KMS-11 (cell line): ENCODE measurements around the gene KIF26B.

Experiments
- H2AFZ ChIP-seq: fragments of 200-600 bp; sonication (generic); 2 replicates; pipeline ENCODE4 v1.6.1; 2016; ENCODE audit warnings: antibody characterized with exemption, mixed run types, low read depth
- H3K27ac ChIP-seq: fragments of 200-600 bp; sonication (generic); 2 replicates; pipeline ENCODE4 v1.6.1; 2016; ENCODE audit warnings: mild to moderate bottlenecking, mixed run types
- H3K27me3 ChIP-seq: fragments of 200-600 bp; sonication (generic); 2 replicates; pipeline ENCODE4 v1.6.1; 2017; ENCODE audit warnings: mild to moderate bottlenecking, low read depth, mixed run types, moderate library complexity; ENCODE audit not compliant: insufficient read depth
- H3K36me3 ChIP-seq: fragments of 200-600 bp; sonication (generic); 2 replicates; pipeline ENCODE4 v1.6.1; 2017; ENCODE audit warnings: mild to moderate bottlenecking, mixed run types; ENCODE audit not compliant: insufficient read depth
- H3K4me1 ChIP-seq: fragments of 200-600 bp; sonication (generic); 2 replicates; pipeline ENCODE4 v1.6.1; 2016; ENCODE audit warnings: mild to moderate bottlenecking, low read depth, mixed run types; ENCODE audit not compliant: poor library complexity, severe bottlenecking
- H3K4me2 ChIP-seq: fragments of 200-600 bp; sonication (generic); 2 replicates; pipeline ENCODE4 v1.7.0; 2016; ENCODE audit warnings: mild to moderate bottlenecking, mixed run types
- H3K4me3 ChIP-seq: fragments of 200-600 bp; sonication (generic); IDR thresholded peaks from 2 replicates; pipeline ENCODE4 v1.6.1; 2017; ENCODE audit warnings: low read depth, low read length, mixed read lengths; ENCODE audit not compliant: insufficient read depth
- H3K79me2 ChIP-seq: fragments of 200-600 bp; sonication (generic); 2 replicates; pipeline ENCODE4 v1.6.1; 2016; ENCODE audit warnings: low read depth, mixed run types; ENCODE audit not compliant: insufficient read depth
- H3K9ac ChIP-seq: fragments of 200-600 bp; sonication (generic); 2 replicates; pipeline ENCODE4 v1.6.1; 2016; ENCODE audit warnings: mild to moderate bottlenecking, mixed run types
- H4K20me1 ChIP-seq: fragments of 200-600 bp; sonication (generic); 2 replicates; pipeline ENCODE4 v1.6.1; 2016; ENCODE audit warnings: mild to moderate bottlenecking, mixed run types; ENCODE audit not compliant: insufficient read depth
- TF ChIP-seq, protein P1 (sequence below): fragments of 200-600 bp; sonication (generic); conservative IDR thresholded peaks from 2 replicates; pipeline ENCODE4 v1.6.1; 2017; ENCODE audit warnings: low read depth, mild to moderate bottlenecking, antibody characterized with exemption, low read length, moderate library complexity, mixed read lengths

KIF26B gene

GRCh38 chr1:245241526-245242130, 86.8 kb downstream of the KIF26B start:
- Histone ChIP-seq H2AFZ (no peak overlapping the region), H3K27me3 (no peaks in the 10 kb centered on the region), H3K36me3 (no peaks in the 10 kb centered on the region), H3K4me1 (no peaks in the 10 kb centered on the region), H4K20me1 (no peaks in the 10 kb centered on the region), H3K4me2 (no peak overlapping the region), H3K27ac (no peak overlapping the region), H3K9ac (no peak overlapping the region), H3K79me2 (no peaks in the 10 kb centered on the region), H3K4me3 (no peak overlapping the region)
- TF ChIP-seq, protein P1, sequence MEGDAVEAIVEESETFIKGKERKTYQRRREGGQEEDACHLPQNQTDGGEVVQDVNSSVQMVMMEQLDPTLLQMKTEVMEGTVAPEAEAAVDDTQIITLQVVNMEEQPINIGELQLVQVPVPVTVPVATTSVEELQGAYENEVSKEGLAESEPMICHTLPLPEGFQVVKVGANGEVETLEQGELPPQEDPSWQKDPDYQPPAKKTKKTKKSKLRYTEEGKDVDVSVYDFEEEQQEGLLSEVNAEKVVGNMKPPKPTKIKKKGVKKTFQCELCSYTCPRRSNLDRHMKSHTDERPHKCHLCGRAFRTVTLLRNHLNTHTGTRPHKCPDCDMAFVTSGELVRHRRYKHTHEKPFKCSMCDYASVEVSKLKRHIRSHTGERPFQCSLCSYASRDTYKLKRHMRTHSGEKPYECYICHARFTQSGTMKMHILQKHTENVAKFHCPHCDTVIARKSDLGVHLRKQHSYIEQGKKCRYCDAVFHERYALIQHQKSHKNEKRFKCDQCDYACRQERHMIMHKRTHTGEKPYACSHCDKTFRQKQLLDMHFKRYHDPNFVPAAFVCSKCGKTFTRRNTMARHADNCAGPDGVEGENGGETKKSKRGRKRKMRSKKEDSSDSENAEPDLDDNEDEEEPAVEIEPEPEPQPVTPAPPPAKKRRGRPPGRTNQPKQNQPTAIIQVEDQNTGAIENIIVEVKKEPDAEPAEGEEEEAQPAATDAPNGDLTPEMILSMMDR: no peak

- H3K4me3 ChIP-seq: no peak overlapping the region
- H3K4me2 ChIP-seq: no peak overlapping the region
- H3K9ac ChIP-seq: no peak overlapping the region
- H4K20me1 ChIP-seq: no peaks in the 10 kb centered on the region
- H3K79me2 ChIP-seq: no peaks in the 10 kb centered on the region
- no peak overlapping the region for H3K27ac ChIP-seq
- TF ChIP-seq, protein P1: no peak
- H2AFZ ChIP-seq: no peak overlapping the region
- H3K4me1 ChIP-seq: no peaks in the 10 kb centered on the region
- no peaks in the 10 kb centered on the region for H3K27me3 ChIP-seq
- no peaks in the 10 kb centered on the region for H3K36me3 ChIP-seq
Measured at GRCh38 chr1:245242989-245243388, 88.2 kb downstream of the KIF26B start.

DNA sequence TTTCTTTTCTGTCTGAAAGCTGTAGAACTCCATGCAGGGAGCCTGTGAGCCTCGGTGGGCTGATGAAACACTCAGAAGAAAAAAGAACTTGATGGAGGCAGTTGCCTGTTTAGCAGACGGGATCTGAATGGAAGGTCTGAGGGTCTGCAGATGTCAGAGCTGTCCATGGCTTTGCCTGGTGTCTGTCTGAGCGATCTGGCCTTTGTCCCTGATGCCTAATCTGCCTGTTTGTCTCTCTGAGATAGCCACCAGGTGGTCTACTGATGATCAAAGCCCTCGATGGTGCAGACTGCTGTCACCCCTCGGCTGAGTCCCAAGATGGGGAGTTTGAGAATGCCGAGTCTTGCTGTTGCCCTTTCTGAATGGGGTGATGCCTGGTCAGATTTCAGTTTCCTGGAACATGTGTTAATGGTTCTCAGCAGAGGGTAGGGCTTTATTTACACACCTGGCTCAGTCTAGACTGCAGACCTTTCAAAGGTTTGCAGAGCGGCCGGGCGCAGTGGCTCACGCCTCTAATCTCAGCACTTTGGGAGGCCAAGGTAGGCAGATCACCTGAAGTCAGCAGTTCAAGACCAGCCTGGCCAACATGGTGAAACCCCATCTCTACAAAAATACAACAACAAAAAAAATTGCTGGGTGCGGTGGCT, 90.4 kb downstream of the KIF26B start:
- Histone ChIP-seq H3K9ac (no peak overlapping the region), H3K27ac (no peak overlapping the region), H3K4me1 (no peaks in the 10 kb centered on the region), H3K4me3 (no peak overlapping the region), H3K27me3 (no peaks in the 10 kb centered on the region), H2AFZ (no peak overlapping the region), H3K79me2 (no peaks in the 10 kb centered on the region), H4K20me1 (no peaks in the 10 kb centered on the region), H3K36me3 (no peaks in the 10 kb centered on the region), H3K4me2 (no peak overlapping the region)
- TF ChIP-seq, protein P1: no peak

DNA sequence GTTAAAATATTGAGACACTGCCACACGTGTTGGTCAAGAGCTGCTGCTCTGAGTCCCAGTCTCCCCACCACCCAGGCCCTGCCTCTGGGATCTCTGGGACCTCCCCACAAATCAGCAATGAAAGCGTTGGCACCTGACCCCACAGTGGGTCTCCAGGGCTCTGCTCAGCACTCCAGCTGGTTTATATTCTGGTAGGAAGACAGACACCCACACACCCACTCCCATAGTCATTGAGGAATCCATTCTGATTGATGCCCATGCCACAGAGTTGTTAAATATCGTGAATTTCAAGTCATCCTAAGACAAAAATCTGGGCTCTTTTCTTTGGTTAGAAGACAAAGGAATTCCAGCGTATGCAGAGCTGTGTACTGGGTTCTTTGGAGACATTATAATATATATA, 91.6 kb downstream of the KIF26B start:
- H3K4me2 ChIP-seq: no peak overlapping the region
- H3K79me2 ChIP-seq: no peaks in the 10 kb centered on the region
- H3K27ac ChIP-seq: no peak overlapping the region
- H3K36me3 ChIP-seq: no peaks in the 10 kb centered on the region
- no peak overlapping the region for H3K4me3 ChIP-seq
- no peaks in the 10 kb centered on the region for H3K4me1 ChIP-seq
- H2AFZ ChIP-seq: no peak overlapping the region
- TF ChIP-seq, protein P1: no peak
- H4K20me1 ChIP-seq: no peaks in the 10 kb centered on the region
- no peak overlapping the region for H3K9ac ChIP-seq
- no peaks in the 10 kb centered on the region for H3K27me3 ChIP-seq
